SK-N-SH treated with all-trans-retinoic acid at 6 μM for 48 hours (cell line): ENCODE data around the gene CACNA1C.

Experiments used
- ATAC-seq: fragments of 200-7000 bp; cut with Tn5 transposase; 3 replicates; pipeline ENCODE4 v1.9.1; 2020; ENCODE audit warnings: mild to moderate bottlenecking, moderate library complexity
- ARNTL ChIP-seq: fragments of 450-650 bp; formaldehyde crosslinking; IDR thresholded peaks from 2 replicates; pipeline ENCODE4 v1.5.0; 2020; ENCODE audit warnings: low read depth, mild to moderate bottlenecking, moderate library complexity, borderline replicate concordance
- BACH2 ChIP-seq: fragments of 250-450 bp; sonication (Bioruptor Pico); IDR thresholded peaks from 2 replicates; pipeline ENCODE4 v1.9.0; 2021; ENCODE audit warnings: mild to moderate bottlenecking, borderline replicate concordance
- CSDC2 ChIP-seq: fragments of 250-450 bp; sonication (Bioruptor Pico); IDR thresholded peaks from 2 replicates; pipeline ENCODE4 v1.5.0; 2020; ENCODE audit warnings: mild to moderate bottlenecking, moderate library complexity
- ESRRG ChIP-seq: fragments of 250-450 bp; sonication (Bioruptor Pico); IDR thresholded peaks from 2 replicates; pipeline ENCODE4 v1.6.1; 2021; ENCODE audit warnings: mild to moderate bottlenecking
- GLIS3 ChIP-seq: fragments of 250-450 bp; sonication (Bioruptor Pico); IDR thresholded peaks from 2 replicates; pipeline ENCODE4 v1.5.0; 2020; ENCODE audit warnings: mild to moderate bottlenecking, moderate library complexity
- ISL1 ChIP-seq: fragments of 250-450 bp; sonication (Bioruptor Pico); IDR thresholded peaks from 2 replicates; pipeline ENCODE4 v2.1.2; 2022; ENCODE audit warnings: mild to moderate bottlenecking, moderate library complexity
- OSR1 ChIP-seq: fragments of 250-450 bp; sonication (Bioruptor Pico); IDR thresholded peaks from 2 replicates; pipeline ENCODE4 v1.8.0; 2022; ENCODE audit warnings: moderate library complexity, mild to moderate bottlenecking, inconsistent platforms
- RARB ChIP-seq: fragments of 250-450 bp; sonication (Bioruptor Pico); IDR thresholded peaks from 2 replicates; pipeline ENCODE4 v1.8.0; 2021; ENCODE audit warnings: mild to moderate bottlenecking, moderate library complexity
- SNAI2 ChIP-seq: fragments of 250-450 bp; sonication (Bioruptor Pico); IDR thresholded peaks from 2 replicates; pipeline ENCODE4 v1.5.0; 2020; ENCODE audit warnings: mild to moderate bottlenecking, moderate library complexity
- TCF4 ChIP-seq: fragments of 250-450 bp; sonication (Bioruptor Pico); IDR thresholded peaks from 2 replicates; pipeline ENCODE4 v1.8.0; 2021; ENCODE audit warnings: mild to moderate bottlenecking, moderate library complexity, borderline replicate concordance
- TOX ChIP-seq: fragments of 250-450 bp; sonication (Bioruptor Pico); IDR thresholded peaks from 2 replicates; pipeline ENCODE4 v1.8.0; 2021; ENCODE audit warnings: mild to moderate bottlenecking, moderate library complexity, borderline replicate concordance
- ZC3H10 ChIP-seq: fragments of 250-450 bp; sonication (Bioruptor Pico); IDR thresholded peaks from 2 replicates; pipeline ENCODE4 v1.5.1; 2021; ENCODE audit warnings: mild to moderate bottlenecking, moderate library complexity
- ZNF565 ChIP-seq: fragments of 450-650 bp; formaldehyde crosslinking; conservative IDR thresholded peaks from 2 replicates; pipeline ENCODE4 v1.5.0; 2020; ENCODE audit warnings: low read depth, mild to moderate bottlenecking, moderate library complexity
- ZNF70 ChIP-seq: fragments of 450-650 bp; formaldehyde crosslinking; IDR thresholded peaks from 2 replicates; pipeline ENCODE4 v1.5.0; 2020; ENCODE audit warnings: mild to moderate bottlenecking, moderate library complexity
- ZNF8 ChIP-seq: fragments of 450-650 bp; formaldehyde crosslinking; IDR thresholded peaks from 2 replicates; pipeline ENCODE4 v1.5.0; 2020; ENCODE audit warnings: mild to moderate bottlenecking, moderate library complexity
- TF ChIP-seq, protein P1 (sequence below): fragments of 250-450 bp; sonication (Bioruptor Pico); IDR thresholded peaks from 2 replicates; pipeline ENCODE4 v1.8.0; 2020; ENCODE audit warnings: mild to moderate bottlenecking, moderate library complexity, borderline replicate concordance
- TF ChIP-seq, protein P2 (sequence below): fragments of 250-450 bp; sonication (Bioruptor Pico); IDR thresholded peaks from 2 replicates; pipeline ENCODE4 v1.5.1; 2020; ENCODE audit warnings: low read depth, mild to moderate bottlenecking, moderate library complexity
- TF ChIP-seq, protein P3 (sequence below): fragments of 250-450 bp; sonication (Bioruptor Pico); IDR thresholded peaks from 2 replicates; pipeline ENCODE4 v1.5.1; 2021; ENCODE audit warnings: mild to moderate bottlenecking, moderate library complexity
- TF ChIP-seq, protein P4 (sequence below): fragments of 250-450 bp; sonication (Bioruptor Pico); IDR thresholded peaks from 2 replicates; pipeline ENCODE4 v1.5.0; 2020; ENCODE audit warnings: mild to moderate bottlenecking, moderate library complexity

CACNA1C gene

DNA sequence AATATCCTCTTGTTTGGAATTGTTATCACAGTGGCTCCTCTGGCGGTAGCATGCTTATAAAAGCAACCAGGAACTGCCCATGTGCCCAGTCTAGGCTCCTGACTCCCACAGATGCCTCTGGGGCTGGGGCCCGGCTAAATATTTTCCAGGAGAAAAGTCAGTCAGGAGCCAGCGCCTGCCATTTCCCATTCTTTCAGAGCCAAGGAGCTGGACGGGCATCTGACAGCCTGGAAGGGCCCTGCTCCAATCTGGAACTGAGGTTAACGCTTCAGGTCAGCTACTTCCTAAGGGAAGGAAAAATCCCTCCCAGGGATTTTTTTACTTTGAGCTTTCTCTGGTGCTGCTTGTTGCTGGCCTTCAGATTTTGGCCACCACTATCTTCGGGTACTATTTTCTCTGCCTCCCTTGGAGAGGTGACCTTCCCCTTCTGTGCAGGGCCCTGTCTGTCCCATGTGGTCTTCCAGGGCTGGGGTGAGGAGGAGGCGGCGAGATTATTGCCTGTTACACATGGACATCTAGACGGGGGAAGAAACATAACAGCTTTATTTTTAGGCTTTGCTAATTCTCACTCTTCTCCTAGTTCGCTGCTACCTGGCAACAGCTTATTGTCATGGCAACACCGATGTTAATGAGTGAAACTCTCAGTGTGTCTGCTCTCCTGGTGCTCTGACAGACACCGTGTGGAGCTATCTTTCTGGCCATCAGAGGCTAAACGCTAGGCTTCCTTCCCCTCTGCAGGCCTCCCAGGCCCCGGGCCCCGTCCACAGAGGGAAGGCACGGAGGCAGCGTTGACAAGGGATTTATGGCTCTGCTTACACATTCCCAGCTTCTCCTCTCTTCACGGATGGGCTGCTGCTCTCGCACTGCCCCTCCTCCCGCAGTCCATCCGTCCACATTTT lies 160.4 kb downstream of the CACNA1C start:
- ATAC-seq: no peak; the same call in 2 of the 3 replicates
- TF ChIP-seq TCF4 (CRISPR knock-in tag) (no peak), ZC3H10 (CRISPR knock-in tag) (no peak), ZNF70 (no peak), RARB (CRISPR knock-in tag) (no peak), SNAI2 (CRISPR knock-in tag) (no peak), OSR1 (CRISPR knock-in tag) (no peak), ISL1 (CRISPR knock-in tag) (no peak), TOX (no peak), ARNTL (CRISPR knock-in tag) (no peak), ESRRG (CRISPR knock-in tag) (no peak), GLIS3 (CRISPR knock-in tag) (no peak), BACH2 (CRISPR knock-in tag) (no peak), ZNF565 (no peak), CSDC2 (CRISPR knock-in tag) (no peak)
- TF ChIP-seq, protein P1, sequence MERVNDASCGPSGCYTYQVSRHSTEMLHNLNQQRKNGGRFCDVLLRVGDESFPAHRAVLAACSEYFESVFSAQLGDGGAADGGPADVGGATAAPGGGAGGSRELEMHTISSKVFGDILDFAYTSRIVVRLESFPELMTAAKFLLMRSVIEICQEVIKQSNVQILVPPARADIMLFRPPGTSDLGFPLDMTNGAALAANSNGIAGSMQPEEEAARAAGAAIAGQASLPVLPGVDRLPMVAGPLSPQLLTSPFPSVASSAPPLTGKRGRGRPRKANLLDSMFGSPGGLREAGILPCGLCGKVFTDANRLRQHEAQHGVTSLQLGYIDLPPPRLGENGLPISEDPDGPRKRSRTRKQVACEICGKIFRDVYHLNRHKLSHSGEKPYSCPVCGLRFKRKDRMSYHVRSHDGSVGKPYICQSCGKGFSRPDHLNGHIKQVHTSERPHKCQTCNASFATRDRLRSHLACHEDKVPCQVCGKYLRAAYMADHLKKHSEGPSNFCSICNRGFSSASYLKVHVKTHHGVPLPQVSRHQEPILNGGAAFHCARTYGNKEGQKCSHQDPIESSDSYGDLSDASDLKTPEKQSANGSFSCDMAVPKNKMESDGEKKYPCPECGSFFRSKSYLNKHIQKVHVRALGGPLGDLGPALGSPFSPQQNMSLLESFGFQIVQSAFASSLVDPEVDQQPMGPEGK: no peak
- TF ChIP-seq, protein P2, sequence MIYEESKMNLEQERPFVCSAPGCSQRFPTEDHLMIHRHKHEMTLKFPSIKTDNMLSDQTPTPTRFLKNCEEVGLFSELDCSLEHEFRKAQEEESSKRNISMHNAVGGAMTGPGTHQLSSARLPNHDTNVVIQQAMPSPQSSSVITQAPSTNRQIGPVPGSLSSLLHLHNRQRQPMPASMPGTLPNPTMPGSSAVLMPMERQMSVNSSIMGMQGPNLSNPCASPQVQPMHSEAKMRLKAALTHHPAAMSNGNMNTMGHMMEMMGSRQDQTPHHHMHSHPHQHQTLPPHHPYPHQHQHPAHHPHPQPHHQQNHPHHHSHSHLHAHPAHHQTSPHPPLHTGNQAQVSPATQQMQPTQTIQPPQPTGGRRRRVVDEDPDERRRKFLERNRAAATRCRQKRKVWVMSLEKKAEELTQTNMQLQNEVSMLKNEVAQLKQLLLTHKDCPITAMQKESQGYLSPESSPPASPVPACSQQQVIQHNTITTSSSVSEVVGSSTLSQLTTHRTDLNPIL: no peak
- TF ChIP-seq, protein P3, sequence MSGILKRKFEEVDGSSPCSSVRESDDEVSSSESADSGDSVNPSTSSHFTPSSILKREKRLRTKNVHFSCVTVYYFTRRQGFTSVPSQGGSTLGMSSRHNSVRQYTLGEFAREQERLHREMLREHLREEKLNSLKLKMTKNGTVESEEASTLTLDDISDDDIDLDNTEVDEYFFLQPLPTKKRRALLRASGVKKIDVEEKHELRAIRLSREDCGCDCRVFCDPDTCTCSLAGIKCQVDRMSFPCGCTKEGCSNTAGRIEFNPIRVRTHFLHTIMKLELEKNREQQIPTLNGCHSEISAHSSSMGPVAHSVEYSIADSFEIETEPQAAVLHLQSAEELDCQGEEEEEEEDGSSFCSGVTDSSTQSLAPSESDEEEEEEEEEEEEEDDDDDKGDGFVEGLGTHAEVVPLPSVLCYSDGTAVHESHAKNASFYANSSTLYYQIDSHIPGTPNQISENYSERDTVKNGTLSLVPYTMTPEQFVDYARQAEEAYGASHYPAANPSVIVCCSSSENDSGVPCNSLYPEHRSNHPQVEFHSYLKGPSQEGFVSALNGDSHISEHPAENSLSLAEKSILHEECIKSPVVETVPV: no peak
- TF ChIP-seq, protein P4, sequence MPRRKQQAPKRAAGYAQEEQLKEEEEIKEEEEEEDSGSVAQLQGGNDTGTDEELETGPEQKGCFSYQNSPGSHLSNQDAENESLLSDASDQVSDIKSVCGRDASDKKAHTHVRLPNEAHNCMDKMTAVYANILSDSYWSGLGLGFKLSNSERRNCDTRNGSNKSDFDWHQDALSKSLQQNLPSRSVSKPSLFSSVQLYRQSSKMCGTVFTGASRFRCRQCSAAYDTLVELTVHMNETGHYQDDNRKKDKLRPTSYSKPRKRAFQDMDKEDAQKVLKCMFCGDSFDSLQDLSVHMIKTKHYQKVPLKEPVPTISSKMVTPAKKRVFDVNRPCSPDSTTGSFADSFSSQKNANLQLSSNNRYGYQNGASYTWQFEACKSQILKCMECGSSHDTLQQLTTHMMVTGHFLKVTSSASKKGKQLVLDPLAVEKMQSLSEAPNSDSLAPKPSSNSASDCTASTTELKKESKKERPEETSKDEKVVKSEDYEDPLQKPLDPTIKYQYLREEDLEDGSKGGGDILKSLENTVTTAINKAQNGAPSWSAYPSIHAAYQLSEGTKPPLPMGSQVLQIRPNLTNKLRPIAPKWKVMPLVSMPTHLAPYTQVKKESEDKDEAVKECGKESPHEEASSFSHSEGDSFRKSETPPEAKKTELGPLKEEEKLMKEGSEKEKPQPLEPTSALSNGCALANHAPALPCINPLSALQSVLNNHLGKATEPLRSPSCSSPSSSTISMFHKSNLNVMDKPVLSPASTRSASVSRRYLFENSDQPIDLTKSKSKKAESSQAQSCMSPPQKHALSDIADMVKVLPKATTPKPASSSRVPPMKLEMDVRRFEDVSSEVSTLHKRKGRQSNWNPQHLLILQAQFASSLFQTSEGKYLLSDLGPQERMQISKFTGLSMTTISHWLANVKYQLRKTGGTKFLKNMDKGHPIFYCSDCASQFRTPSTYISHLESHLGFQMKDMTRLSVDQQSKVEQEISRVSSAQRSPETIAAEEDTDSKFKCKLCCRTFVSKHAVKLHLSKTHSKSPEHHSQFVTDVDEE (CRISPR knock-in tag): no peak
- TF ChIP-seq, all 23 proteins: peak for 0

DNA sequence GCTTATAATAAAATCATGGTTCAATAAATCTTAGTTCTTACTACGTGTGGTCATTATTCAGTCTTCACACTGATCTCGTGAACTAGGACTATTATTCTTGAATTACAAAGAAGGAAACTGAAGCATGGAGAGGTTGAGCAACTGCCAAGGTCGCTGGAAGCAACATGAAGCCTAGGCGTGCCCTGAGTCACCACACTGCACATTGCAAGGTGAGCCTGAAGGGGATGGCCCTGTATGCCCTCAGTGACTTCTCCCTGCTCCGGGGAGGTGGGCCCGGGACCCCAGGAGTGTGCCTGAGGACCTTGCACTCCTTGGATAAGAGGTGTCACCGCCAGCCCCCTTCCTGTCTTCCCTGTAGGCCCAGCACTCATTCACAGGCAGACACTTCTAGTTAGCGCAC lies 161.6 kb downstream of the CACNA1C start:
- no peak for ATAC-seq
- TF ChIP-seq SNAI2 (CRISPR knock-in tag): no peak
- TF ChIP-seq BACH2 (CRISPR knock-in tag): no peak
- TF ChIP-seq ISL1 (CRISPR knock-in tag): no peak
- TF ChIP-seq ZNF8 (CRISPR knock-in tag): no peak
- TF ChIP-seq GLIS3 (CRISPR knock-in tag): no peak
- no peak for TF ChIP-seq CSDC2 (CRISPR knock-in tag)
- no peak for TF ChIP-seq RARB (CRISPR knock-in tag)
- no peak for TF ChIP-seq ARNTL (CRISPR knock-in tag)
- TF ChIP-seq ZNF565: no peak
- TF ChIP-seq ZC3H10 (CRISPR knock-in tag): no peak
- no peak for TF ChIP-seq OSR1 (CRISPR knock-in tag)

DNA sequence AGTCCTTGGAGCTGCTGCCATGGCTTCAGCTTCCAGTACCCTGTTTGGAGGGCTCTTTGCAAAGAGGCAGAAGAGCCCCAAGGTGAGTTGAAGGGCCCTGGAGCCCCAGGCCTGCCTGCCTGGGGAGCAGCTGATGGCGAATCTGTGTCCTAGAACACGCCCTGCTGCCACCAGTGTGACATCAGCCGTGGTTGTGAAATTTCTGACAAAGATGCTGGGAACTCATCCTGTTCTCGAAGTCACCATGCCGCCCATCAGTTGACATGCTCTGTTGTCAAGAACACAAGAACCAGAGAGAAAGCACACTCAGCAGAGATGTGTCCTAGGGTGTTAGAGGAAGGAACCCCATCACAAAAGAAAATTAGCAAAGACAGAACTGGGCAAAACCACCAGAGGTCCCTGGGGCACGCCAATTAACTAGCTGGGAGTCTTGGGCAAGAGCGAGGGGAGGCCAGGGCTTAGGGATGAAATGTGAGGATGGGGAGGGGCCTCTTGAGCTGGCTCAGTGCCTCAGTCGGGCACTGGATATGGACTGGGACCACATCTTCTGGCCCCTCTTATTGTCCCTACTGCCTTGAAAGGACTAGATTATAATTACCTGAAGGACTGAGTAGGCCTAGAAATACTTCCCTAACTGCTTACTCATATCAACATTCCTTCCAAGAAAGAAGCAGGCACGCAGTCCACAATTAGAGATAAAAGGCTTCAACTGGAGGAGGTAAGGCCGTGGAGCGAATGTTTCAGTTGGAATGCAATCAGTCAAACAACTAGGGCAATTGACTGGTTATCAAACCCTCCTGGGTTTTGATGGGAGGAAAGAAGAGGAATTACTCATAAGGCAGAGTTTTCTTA lies 163.1 kb downstream of the CACNA1C start:
- TF ChIP-seq SNAI2 (CRISPR knock-in tag) (no peak), ARNTL (CRISPR knock-in tag) (no peak), CSDC2 (CRISPR knock-in tag) (no peak)
- ATAC-seq: peak; percentile 31; the same call in 2 of the 3 replicates
